OCI-LY1 (cell line): ENCODE data around the gene TACC3.

Source experiments
- CTCF ChIP-seq: fragments of 200-600 bp; sonication (generic), shearing (Covaris generic); IDR thresholded peaks from 2 replicates; pipeline ENCODE4 v1.5.1; 2017; ENCODE audit warnings: mild to moderate bottlenecking, antibody characterized with exemption, low read length, moderate library complexity, mixed read lengths
- EZH2 ChIP-seq: fragments of 200-600 bp; sonication (generic), shearing (Covaris generic); IDR thresholded peaks from 2 replicates; pipeline ENCODE4 v1.8.0; 2017; ENCODE audit warnings: borderline replicate concordance, mixed run types, mild to moderate bottlenecking, antibody characterized with exemption, low read length, moderate library complexity, mixed read lengths

GRCh38 chr4:1770245-1770644 lies 48.9 kb downstream of the TACC3 start:
- TF ChIP-seq CTCF (no peak), EZH2 (no peak)
